ENCODE measurements around the gene PGLYRP1. TPM values are rescaled to one million over a fixed set of nuclear protein-coding genes. Genes with fewer than 3 reads are reported as not detected.

The PGLYRP1 gene
- total and polyA plus RNA-seq, 2 of the 4 experiments (the other 2 are of a cell fraction) = not detected

DNA sequence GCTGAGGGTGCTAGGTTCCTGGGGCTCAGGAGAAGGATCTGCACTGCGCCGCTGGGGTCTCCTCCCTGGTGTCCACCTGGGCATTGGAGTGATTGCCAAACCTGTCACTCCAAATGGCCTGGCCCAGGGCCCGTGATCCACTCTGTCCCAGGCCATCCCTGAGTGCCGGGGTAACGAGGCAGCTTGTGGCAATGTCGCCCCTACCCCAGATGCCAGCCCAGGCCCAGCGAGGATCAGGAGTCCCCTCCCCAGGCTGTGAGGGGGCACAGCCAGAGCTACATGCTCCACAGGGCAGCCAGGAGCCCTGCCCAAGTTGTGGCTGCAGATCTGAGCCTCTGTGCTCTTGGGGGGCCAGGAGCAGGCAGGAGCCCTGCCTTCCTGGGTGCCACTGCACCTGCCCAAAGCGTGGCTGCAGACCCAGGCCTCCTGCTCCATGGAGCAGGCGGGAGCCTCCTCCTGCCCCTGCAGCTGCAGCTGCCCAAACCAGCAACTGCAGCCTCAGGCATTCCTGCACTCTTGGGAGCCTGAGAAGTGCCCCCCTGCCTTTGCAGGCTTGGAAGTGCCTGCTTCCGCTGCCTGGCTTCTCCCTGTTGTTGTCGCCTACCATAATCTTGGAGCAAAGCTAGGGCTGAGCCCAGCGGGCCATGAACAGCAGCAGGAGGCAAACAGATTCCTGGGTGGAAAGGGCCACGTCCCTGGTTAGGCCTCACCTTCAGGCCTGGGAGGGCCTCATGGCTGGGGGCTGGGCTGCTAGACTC, 13.3 kb upstream of the PGLYRP1 start:
- Histone ChIP-seq H2AK9ac (replicated peaks; ENCODE audit: low read depth, low read length, poor library complexity) (no peak overlapping the region), H3K18ac (ENCODE audit: low read depth, low read length) (no peak overlapping the region), H3K27me3 (ENCODE audit: control insufficient read depth, insufficient read depth, low read length) (peaks cover 38% of the 10 kb centered on the region), H2BK5ac (ENCODE audit: low read depth, low read length, poor library complexity, severe bottlenecking) (no peak overlapping the region), H3K4ac (ENCODE audit: low read depth, low read length) (no peak overlapping the region), H3K14ac (replicated peaks; ENCODE audit: low read depth, low read length) (no peak overlapping the region), H2BK15ac (ENCODE audit: low read depth, low read length) (no peak overlapping the region), H3K4me1 (ENCODE audit: control insufficient read depth, insufficient read depth, low read length) (no peaks in the 10 kb centered on the region), H4K8ac (ENCODE audit: low read depth in 2 of 2, low read length in 2 of 2) (no peak overlapping the region), H4K5ac (ENCODE audit: low read depth, low read length) (no peak overlapping the region), H3K27ac (ENCODE audit: insufficient read depth, low read length) (no peak overlapping the region), H3K4me2 (ENCODE audit: low read depth, low read length) (no peak overlapping the region), H4K91ac (ENCODE audit: insufficient read depth, low read depth, low read length) (no peak overlapping the region), H3K36me3 (ENCODE audit: control insufficient read depth, insufficient read depth, low read length) (no peaks in the 10 kb centered on the region), H2BK120ac (ENCODE audit: low read depth, low read length) (no peak overlapping the region), H2AK5ac (ENCODE audit: low read depth, low read length) (no peak overlapping the region), H3K9ac (ENCODE audit: low read depth, low read length) (no peak overlapping the region), H3K79me1 (ENCODE audit: low read depth in 1 of 2, low read length in 2 of 2) (no peaks in the 10 kb centered on the region), H3K9me1 (ENCODE audit: insufficient read depth, low read length) (no peaks in the 10 kb centered on the region), H3K4me3 (ENCODE audit: insufficient read depth, low read depth, low read length) (no peak overlapping the region), H2AFZ (replicated peaks; ENCODE audit: low read length, poor library complexity) (no peak overlapping the region), H3K56ac (ENCODE audit: extremely low read depth, insufficient read depth, low read length) (no peak overlapping the region), H4K20me1 (ENCODE audit: insufficient read depth, low read length) (no peaks in the 10 kb centered on the region), H2BK20ac (ENCODE audit: low read depth, low read length) (no peak overlapping the region), H3K23ac (ENCODE audit: low read depth, low read length) (no peak overlapping the region), H3K9me3 (ENCODE audit: control insufficient read depth, insufficient read depth, low read length) (no peaks in the 10 kb centered on the region)
- 56% methylated on average over 6 of the region's 13 CpGs; no CpG with 5 or more reads in 1 of the 2 experiments for WGBS, 2 experiments (ENCODE audit: extremely low coverage in 2 of 2, insufficient read length in 1 of 2)
- in situ Hi-C loops (cut with MboI; ENCODE audit: low sequenced_read_pairs) = no loop called here
- ATAC-seq (ENCODE audit: low read depth) = no peak
- TF ChIP-seq BHLHE40 (IDR thresholded peaks at IDR 0.05; ENCODE audit: low read depth, low read length) = no peak
- TF ChIP-seq, protein P1, sequence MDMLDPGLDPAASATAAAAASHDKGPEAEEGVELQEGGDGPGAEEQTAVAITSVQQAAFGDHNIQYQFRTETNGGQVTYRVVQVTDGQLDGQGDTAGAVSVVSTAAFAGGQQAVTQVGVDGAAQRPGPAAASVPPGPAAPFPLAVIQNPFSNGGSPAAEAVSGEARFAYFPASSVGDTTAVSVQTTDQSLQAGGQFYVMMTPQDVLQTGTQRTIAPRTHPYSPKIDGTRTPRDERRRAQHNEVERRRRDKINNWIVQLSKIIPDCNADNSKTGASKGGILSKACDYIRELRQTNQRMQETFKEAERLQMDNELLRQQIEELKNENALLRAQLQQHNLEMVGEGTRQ (IDR thresholded peaks at IDR 0.05; ENCODE audit: low read depth, low read length) = no peak
- TF ChIP-seq MAFK (IDR thresholded peaks at IDR 0.05; ENCODE audit: low read depth, low read length) = no peak
- no peak for TF ChIP-seq RCOR1 (IDR thresholded peaks at IDR 0.05; ENCODE audit: insufficient replicate concordance, low read length)
- no peak for TF ChIP-seq MAZ (IDR thresholded peaks at IDR 0.05; ENCODE audit: borderline replicate concordance, low read depth, low read length)
- dilution Hi-C loops (cut with HindIII; ENCODE audit: low sequenced_read_pairs, unreplicated experiment) = no loop called here
- no TSS peak for BruUV-seq (replicated peaks)
- intact Hi-C loops (cut with micrococcal nuclease) = no loop called here
- ChIA-PET POLR2A (ENCODE audit: unreplicated experiment) (no interaction called here), CTCF (interaction anchor here (1.5 kb wide), 1 partner anchor 8 kb away, joined by 5 read pairs; no protein-coding TSS in a partner anchor)
- no peak for DNase-seq
